NCI-H2171 (cell line): ENCODE data around the gene ORC3.
"Not testable (repeated sequence)": the region's sequence is repeated elsewhere in the genome, so short reads cannot be mapped to it uniquely, and the experiment has no call there.

Source experiments
- DNase-seq: peaks from one replicate; lab custom pipeline; 2025; lab: John Stamatoyannopoulos, UW

ORC3 gene

GRCh38 chr6:87697581-87698546, 107.9 kb downstream of the ORC3 start:
- DNase-seq = peak; percentile 31

- DNase-seq = no peak
These were observed 108.6 kb downstream of the ORC3 start for GRCh38 chr6:87698547-87699006.

GRCh38 chr6:87699576-87699975, 109.6 kb downstream of the ORC3 start:
- no peak for DNase-seq

- DNase-seq = peak; percentile 21
These were observed 110.7 kb downstream of the ORC3 start for GRCh38 chr6:87700397-87701343.

GRCh38 chr6:87701344-87701675, 111.4 kb downstream of the ORC3 start:
- DNase-seq = no peak

GRCh38 chr6:87701676-87702588, 112.0 kb downstream of the ORC3 start, which contains the start of gene AKIRIN2:
Gene AKIRIN2 (minus strand): TSS chr6:87702233. CDS start chr6:87701684, 549 bp downstream.
- DNase-seq = peak; percentile 98

- peak; percentile 47 for DNase-seq
These were observed 112.6 kb downstream of the ORC3 start for GRCh38 chr6:87702589-87702945.

- not testable (repeated sequence) for DNase-seq
These were observed 113.1 kb downstream of the ORC3 start for GRCh38 chr6:87703039-87703438.

- DNase-seq = no peak
These were observed 115.2 kb downstream of the ORC3 start for GRCh38 chr6:87705070-87705691.

GRCh38 chr6:87706187-87706966, 116.4 kb downstream of the ORC3 start:
- DNase-seq = no peak

- DNase-seq = not testable (repeated sequence)
These were observed 118.9 kb downstream of the ORC3 start for GRCh38 chr6:87708581-87709427.

GRCh38 chr6:87710090-87710489, 120.2 kb downstream of the ORC3 start:
- DNase-seq = no peak

GRCh38 chr6:87712713-87713112, 122.8 kb downstream of the ORC3 start:
- not testable (repeated sequence) for DNase-seq

GRCh38 chr6:87714093-87714842, 124.3 kb downstream of the ORC3 start:
- no peak for DNase-seq
